ENCODE data around the gene KCNK2. TPM values are rescaled to one million over a fixed set of nuclear protein-coding genes. Genes with fewer than 3 reads are reported as not detected.

KCNK2 gene
- total and polyA plus RNA-seq, 10 of the 15 experiments (the other 5 are each of a cell fraction or from before 2014, with no cell fraction given): 0.04 to 0.13 (median 0.08) TPM; not detected in 4

DNA sequence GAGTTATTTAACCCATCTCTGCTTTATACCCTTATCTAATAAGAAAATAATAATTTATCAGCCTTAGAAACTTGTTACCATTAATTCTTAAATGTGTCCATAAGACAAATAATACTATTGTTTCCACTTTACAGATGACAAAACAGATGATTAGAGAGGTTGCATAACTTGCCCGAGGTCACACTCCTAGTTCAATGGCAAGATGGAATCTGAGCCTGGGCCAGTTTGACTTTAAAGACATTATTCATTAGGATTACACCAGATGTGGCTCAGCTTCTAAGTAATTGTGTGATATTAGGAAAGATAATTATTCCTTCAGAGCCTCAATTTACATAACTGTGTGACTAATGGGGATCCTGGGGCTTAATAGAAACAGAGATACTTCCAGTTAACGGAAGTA is 42.3 kb upstream of the KCNK2 start (continued):
- no peak for TF ChIP-seq CUX1 (IDR thresholded peaks at IDR 0.05; ENCODE audit: insufficient replicate concordance, low read depth, low read length)
- TF ChIP-seq EP300 (IDR thresholded peaks at IDR 0.05; ENCODE audit: borderline replicate concordance in 1 of 2, control insufficient read depth in 1 of 2, low read depth in 2 of 2, low read length in 2 of 2): no peak
- TF ChIP-seq ZNF622 (IDR thresholded peaks at IDR 0.05): no peak
- TF ChIP-seq MTA3 (IDR thresholded peaks at IDR 0.05; ENCODE audit: borderline replicate concordance, low read length): no peak
- TF ChIP-seq RUNX3 (IDR thresholded peaks at IDR 0.05; ENCODE audit: low read length): no peak

DNA sequence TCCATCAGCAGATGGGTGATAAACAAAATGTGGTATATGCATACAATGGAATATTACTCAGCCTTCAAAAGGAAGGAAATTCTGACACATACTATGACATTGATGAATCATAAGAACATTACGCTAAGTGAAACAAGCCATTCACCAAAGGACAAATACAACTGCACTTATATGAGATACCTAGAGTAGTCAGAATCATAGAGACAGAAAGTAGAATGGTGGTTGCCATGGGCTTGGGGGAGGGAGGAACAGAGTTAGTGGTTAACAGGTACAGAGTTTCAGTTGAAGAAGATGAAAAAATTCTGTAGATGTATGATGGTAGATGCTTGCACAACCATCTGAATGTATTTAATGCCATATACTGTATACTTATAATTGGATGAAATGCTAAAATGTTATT is 39.1 kb upstream of the KCNK2 start:
- ATAC-seq (no peak), DNase-seq (ENCODE audit: low read depth, low spot score) (no peak), FAIRE-seq (no peak)
- SMC1A ChIA-PET (ENCODE audit: uncharacterized antibody, unreplicated experiment): no interaction called here
- no peaks in the 10 kb centered on the region for H3K79me2 ChIP-seq (ENCODE audit: control insufficient read depth, insufficient read depth, low read length)
- CTCF ChIA-PET: no interaction called here
- H3K27me3 ChIP-seq (replicated peaks in 1 of 2; ENCODE audit: control insufficient read depth in 2 of 2, insufficient read depth in 2 of 2, low read length in 1 of 2): no peaks in the 10 kb centered on the region
- no peak overlapping the region for H3K4me2 ChIP-seq (ENCODE audit: control insufficient read depth, insufficient read depth)
- RAD21 ChIA-PET (ENCODE audit: unreplicated experiment): no interaction called here
- H3K4me3 ChIP-seq: no peak overlapping the region
- H3K4me1 ChIP-seq (ENCODE audit: control insufficient read depth, insufficient read depth, low read length): no peaks in the 10 kb centered on the region
- no TSS peak for BruUV-seq (replicated peaks)
- intact Hi-C loops (cut with micrococcal nuclease; ENCODE audit: unreplicated experiment) (no loop called here), in situ Hi-C loops (cut with MboI) (no loop called here)
- no peak overlapping the region for H3K9ac ChIP-seq (ENCODE audit: control insufficient read depth, insufficient read depth, low read length)
- POLR2A ChIA-PET: no interaction called here
- no peaks in the 10 kb centered on the region for H4K20me1 ChIP-seq (ENCODE audit: control insufficient read depth, insufficient read depth)
- no peaks in the 10 kb centered on the region for H3K9me3 ChIP-seq (replicated peaks; ENCODE audit: control insufficient read depth, insufficient read depth, low read length)
- no peak overlapping the region for H3K27ac ChIP-seq (ENCODE audit: control insufficient read depth, insufficient read depth)
- WGBS (ENCODE audit: insufficient coverage, insufficient replicate concordance, low lambda C conversion rate, missing lambda C conversion rate): 46% methylated on average over 1 of the region's 1 CpG
- no peak overlapping the region for H2AFZ ChIP-seq (ENCODE audit: control insufficient read depth, low read depth, low read length)
- H3K36me3 ChIP-seq (ENCODE audit: control insufficient read depth in 2 of 2, insufficient read depth in 2 of 2, low read length in 1 of 2): no peaks in the 10 kb centered on the region
- no peak for TF ChIP-seq TAF1 (IDR thresholded peaks at IDR 0.05; ENCODE audit: borderline replicate concordance, low read depth, low read length)
- TF ChIP-seq GATAD2B (conservative IDR thresholded peaks at IDR 0.05; ENCODE audit: low read depth): no peak
- no peak for TF ChIP-seq ATF7 (IDR thresholded peaks at IDR 0.05; ENCODE audit: low read depth)
- TF ChIP-seq KDM1A (IDR thresholded peaks at IDR 0.05; ENCODE audit: borderline replicate concordance): no peak
- TF ChIP-seq, protein P1, sequence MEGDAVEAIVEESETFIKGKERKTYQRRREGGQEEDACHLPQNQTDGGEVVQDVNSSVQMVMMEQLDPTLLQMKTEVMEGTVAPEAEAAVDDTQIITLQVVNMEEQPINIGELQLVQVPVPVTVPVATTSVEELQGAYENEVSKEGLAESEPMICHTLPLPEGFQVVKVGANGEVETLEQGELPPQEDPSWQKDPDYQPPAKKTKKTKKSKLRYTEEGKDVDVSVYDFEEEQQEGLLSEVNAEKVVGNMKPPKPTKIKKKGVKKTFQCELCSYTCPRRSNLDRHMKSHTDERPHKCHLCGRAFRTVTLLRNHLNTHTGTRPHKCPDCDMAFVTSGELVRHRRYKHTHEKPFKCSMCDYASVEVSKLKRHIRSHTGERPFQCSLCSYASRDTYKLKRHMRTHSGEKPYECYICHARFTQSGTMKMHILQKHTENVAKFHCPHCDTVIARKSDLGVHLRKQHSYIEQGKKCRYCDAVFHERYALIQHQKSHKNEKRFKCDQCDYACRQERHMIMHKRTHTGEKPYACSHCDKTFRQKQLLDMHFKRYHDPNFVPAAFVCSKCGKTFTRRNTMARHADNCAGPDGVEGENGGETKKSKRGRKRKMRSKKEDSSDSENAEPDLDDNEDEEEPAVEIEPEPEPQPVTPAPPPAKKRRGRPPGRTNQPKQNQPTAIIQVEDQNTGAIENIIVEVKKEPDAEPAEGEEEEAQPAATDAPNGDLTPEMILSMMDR (IDR thresholded peaks at IDR 0.05 in 2 of 3, conservative IDR thresholded peaks at IDR 0.05 in 1 of 3; ENCODE audit: control insufficient read depth in 2 of 3, extremely low read depth in 1 of 3, insufficient read depth in 1 of 3, low read depth in 3 of 3, low read length in 3 of 3): no peak
- TF ChIP-seq TCF3 (IDR thresholded peaks at IDR 0.05; ENCODE audit: borderline replicate concordance, insufficient read depth, low read depth, low read length): no peak
- no peak for TF ChIP-seq RB1 (IDR thresholded peaks at IDR 0.05; ENCODE audit: borderline replicate concordance)
- TF ChIP-seq ZNF24 (IDR thresholded peaks at IDR 0.05): no peak
- TF ChIP-seq PKNOX1 (IDR thresholded peaks at IDR 0.05): no peak
- TF ChIP-seq IKZF2 (IDR thresholded peaks at IDR 0.05): no peak
- TF ChIP-seq SREBF2 (IDR thresholded peaks at IDR 0.05; ENCODE audit: low read length): no peak
- no peak for TF ChIP-seq POLR2AphosphoS2 (IDR thresholded peaks at IDR 0.05; ENCODE audit: low read depth, low read length)

All from GM12878 (cell line).